Glomerular endothelial cell (primary cell): ENCODE data around the gene LAMC3. TPM values are rescaled to one million over a fixed set of nuclear protein-coding genes. Genes with fewer than 3 reads are reported as not detected.

Experiments
- DNase-seq: peaks from one replicate; pipeline ENCODE4 v3.0.0-alpha.2; 2011; ENCODE audit warnings: low read depth, low spot score; ENCODE audit errors: extremely low read depth
- total RNA-seq: library from RNA; depleted of rRNA; stranded (reverse); fragments of >200 nt; gene quantifications from 2 replicates; pipeline ENCODE4 v1.2.3, GENCODE V29; 2015

The LAMC3 gene
- 0.12 and 0.63 TPM in 2 replicates for total RNA-seq

GRCh38 chr9:131008909-131009618 lies at the start of gene LAMC3:
TSS of gene LAMC3 (plus strand) at chr9:131009174. CDS start at chr9:131009215, 41 bp downstream.
- DNase-seq = no peak

GRCh38 chr9:130959809-130960334 lies 49.1 kb upstream of the LAMC3 start:
- DNase-seq = no peak

DNA sequence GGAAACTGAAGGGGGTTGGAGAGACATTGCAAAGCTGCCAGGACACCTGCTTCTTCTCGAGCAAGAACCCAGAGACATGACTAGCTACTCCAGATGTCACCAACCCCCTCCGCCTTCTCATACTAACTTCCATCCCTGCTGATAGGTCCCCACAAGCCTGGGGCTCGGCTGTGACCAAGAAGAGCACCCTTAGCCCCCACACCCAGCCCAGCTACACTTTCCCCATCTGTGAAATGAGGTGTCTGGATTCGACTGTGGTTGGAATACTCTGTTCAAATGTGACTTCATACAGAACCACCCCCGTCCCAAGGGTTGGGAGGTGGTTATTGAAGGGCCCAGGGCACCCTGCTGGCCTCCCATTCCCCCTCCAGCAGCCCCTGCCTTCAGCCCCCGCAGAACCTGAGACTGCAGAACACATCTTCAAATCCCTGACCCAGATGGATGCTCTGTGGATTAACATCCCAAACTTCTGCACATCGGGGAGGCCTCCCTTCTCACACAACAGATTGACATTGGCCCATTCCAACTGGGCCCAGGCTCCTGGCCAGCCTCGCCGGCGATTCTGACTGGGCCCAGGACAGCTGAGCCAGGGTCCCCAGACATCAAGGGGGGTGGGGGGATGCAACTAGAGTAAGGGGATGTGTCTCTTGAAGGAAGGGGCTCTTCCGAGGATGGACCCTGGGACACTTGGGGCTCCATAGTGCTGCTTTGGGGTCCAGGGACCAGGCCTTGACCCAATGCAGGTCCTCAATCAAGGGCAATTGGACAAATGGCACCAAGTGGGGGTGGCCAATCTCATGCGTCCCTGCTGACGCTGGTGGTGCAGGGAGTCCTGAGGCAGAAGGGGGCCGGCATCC lies 48.2 kb upstream of the LAMC3 start:
- DNase-seq = no peak

DNA sequence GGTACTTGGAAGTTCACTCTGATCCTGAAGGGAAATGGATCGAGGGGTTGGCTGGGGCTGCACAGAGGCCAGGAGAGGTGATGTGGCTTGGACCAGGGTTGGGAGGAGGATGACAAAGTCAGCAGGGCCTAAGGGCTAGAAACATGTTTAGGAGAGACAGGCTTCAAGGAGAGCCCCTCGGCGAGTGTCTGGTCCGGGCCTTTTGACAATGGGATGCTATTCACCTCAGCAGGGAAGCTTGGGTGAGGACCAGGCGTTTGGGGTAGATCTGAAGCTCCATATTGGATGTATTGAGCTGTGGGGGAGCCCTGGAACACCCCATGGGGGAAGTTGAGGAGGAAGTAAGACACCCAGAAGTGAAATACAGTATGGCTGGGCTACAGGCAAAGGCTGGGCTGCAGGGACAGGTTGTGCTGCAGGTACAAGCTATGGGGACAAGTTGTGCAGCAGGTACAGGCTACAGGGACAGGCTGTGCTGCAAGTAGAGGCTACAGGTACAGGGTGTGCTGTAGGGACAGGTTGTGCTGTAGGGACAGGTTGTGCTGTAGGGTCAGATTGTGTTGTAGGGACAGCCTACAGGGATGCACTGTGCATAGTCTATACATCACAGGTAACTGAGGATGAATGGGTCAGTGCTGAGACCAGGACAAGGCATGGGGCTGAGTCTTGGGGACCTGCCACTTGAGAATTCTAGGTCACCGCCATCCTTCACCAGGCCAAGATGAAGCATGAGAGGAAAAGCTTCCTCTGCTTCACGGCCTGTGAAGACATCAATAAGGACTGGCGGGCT lies 47.3 kb upstream of the LAMC3 start:
- DNase-seq = no peak

GRCh38 chr9:130962418-130963316 lies 46.3 kb upstream of the LAMC3 start:
- DNase-seq = peak; percentile 72

DNA sequence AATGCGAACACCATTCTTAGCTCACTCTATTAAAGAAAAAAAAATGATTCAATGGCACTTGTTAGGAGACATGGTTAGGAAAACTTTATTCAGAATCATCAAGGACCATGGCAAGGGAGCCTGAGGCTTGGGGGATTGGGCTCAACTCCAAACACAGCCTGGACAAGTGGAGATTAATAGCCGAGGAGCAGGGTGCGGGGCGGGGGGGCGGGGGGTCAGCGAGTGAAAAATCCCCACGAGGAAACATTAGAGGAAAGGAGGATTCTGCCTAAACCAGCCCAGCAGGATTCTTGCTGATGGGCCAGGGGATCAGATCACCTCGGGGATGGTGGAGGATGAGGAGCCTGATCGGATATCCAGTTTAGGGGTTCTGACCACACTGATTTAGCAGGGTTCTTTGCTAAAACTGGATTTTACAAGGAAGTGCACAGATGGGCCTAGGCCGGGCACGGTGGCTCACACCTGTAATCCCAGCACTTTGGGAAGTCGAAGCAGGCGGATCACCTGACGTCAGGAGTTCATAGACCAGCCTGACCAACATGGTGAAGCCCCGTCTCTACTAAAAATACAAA lies 45.6 kb upstream of the LAMC3 start:
- DNase-seq = no peak

DNA sequence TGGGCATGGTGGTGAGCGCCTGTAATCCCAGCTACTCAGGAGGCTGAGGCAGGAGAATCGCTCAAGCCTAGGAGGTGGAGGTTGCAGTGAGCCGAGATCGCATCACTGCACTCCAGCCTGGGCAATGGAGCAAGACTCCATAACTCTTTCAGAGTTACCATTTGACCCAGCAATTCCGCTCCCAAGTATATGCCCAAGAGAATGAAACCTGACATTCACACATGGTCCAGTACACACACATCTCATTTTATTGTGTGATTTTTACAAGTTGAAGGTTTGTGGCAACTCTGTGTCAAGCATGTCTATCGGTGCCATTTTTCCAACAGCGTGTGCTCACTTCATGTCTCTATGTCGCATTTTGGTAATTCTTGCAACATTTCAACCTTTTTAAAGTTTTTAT lies 45.1 kb upstream of the LAMC3 start:
- no peak for DNase-seq

DNA sequence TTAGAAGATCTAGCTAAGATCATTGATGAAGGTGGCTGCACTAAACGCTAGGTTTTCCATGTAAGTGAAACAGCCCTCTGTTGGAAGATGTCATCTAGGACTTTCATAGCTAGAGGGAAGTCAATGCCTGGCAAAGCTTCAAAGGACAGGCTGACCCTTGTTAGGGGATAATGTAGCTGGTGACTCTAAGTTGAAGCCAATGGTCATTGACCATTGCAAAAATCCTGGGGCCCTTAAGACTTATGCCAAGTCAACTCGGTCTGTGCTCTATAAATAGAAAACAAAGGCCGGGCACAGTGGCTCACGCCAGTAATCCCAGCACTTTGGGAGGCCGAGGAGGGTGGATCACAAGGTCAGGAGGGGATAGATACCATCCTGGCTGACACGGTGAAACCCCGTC lies 43.3 kb upstream of the LAMC3 start:
- DNase-seq = no peak

GRCh38 chr9:130970052-130970451 lies 38.9 kb upstream of the LAMC3 start:
- no peak for DNase-seq

GRCh38 chr9:130970855-130971254 lies 38.1 kb upstream of the LAMC3 start:
- DNase-seq = no peak

GRCh38 chr9:130971294-130971849 lies 37.6 kb upstream of the LAMC3 start:
- DNase-seq = no peak

- DNase-seq = no peak
Observed at GRCh38 chr9:130972277-130972956, 36.6 kb upstream of the LAMC3 start.

DNA sequence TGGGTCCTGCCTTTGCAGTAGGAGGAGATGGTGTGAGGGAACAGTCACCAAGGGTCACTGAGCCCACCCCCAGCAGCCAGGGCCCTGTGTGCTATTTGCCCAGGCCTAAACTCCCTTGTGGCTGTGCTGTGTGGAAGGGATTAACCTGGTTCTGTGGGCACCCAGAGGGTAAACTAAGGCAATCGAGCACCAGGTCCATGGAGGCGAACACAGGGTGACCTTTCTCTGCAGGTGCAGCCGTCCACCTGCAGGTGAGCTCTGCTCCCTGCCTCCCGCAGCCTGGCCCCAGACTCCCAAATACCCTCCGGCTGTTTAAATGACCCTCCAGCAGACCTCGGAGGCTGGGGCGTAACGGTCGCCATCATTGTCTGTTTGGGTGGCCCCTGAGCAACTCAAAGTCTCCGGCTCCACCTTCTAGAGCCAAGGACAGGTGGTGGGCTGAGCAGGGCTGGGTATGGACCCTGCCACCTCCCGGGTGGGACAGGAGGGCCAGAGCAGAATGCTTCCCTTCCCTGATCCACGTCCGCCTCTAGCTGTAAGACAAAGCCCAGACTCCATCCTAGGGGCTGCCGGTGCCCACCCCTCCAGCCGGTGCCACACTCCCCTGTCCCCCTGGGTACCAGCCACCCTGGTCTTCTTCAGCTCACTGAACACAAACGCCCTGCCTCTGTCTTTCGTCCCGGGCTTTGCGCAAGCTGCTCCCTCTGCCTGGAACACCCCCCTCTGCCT lies 35.9 kb upstream of the LAMC3 start:
- no peak for DNase-seq

GRCh38 chr9:130973686-130974281 lies 35.2 kb upstream of the LAMC3 start:
- DNase-seq = no peak

DNA sequence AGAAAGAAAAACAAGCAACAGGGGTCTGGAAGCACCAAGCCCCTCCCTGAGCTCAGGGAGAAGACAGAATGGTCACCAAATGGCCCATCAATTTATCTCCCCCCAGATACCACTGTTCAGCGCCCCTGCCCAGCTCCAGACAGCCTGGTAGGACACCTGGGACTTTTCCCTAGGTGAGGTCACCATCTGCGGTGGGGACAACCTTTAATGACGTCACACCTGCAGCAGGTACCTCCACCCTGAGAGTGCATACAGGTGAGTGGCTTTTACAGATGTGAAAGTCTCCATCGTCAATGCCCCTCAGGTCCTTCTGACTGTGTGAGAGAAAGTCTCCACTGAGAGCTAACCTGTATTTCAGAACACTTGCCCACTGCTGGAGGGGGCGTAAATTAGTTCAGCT lies 34.3 kb upstream of the LAMC3 start:
- no peak for DNase-seq

GRCh38 chr9:130975156-130975555 lies 33.8 kb upstream of the LAMC3 start:
- no peak for DNase-seq

DNA sequence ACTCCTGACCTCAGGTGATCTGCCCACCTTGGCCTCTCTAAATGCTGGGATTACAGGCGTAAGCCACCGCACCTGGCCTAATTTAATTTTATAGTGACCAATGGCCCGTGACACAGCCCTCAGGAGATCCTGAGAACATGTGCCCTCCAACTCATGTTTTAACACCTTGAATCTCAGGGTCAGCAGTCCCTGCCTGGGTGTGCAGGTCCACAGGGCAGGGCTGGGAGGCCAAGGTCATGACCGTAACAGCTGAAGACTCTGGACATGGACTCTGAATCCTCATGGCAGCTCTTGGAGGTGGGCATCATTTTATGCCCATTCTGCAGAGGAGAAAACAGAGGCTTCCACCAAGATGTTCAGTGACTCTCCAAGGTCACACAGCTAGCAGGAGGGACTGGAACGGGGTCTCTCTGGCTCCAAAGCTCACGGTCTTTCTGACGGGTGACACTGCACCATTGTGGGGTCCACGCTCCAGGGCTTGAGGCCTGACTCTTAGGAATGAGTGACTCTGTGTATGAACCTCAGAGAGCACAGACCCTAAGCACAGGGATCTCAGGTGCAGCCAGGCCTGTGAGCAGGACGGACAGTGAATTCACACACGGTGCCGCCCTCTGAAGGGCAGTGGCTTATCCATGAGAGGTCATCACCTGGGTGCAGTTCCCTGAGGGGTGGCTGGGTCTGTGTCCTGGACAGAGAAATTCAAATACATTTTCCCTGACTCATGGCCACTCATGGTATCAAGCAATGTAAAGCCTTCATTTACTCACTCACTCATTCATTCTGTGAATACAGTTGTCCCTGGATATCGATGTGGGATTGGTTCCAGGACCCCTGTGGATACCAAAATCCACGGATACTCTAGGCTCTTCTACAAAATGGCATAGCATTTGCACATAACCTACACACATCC lies 32.8 kb upstream of the LAMC3 start:
- DNase-seq = no peak
